HG03460 (cell line): ENCODE measurements around the gene IL12B.
"Not testable (repeated sequence)": the region's sequence is repeated elsewhere in the genome, so short reads cannot be mapped to it uniquely, and the experiment has no call there.

Source experiments
- ATAC-seq: cut with Tn5 transposase; IDR thresholded peaks from one replicate; pipeline ENCODE4 v1.9.1; 2021; ENCODE audit not compliant: unreplicated experiment

The IL12B gene

GRCh38 chr5:159330131-159330800 lies at the start of gene IL12B:
Gene IL12B, minus strand, starts transcription at chr5:159330487. Its CDS starts 3,705 bp downstream, at chr5:159326782.
- no peak for ATAC-seq

DNA sequence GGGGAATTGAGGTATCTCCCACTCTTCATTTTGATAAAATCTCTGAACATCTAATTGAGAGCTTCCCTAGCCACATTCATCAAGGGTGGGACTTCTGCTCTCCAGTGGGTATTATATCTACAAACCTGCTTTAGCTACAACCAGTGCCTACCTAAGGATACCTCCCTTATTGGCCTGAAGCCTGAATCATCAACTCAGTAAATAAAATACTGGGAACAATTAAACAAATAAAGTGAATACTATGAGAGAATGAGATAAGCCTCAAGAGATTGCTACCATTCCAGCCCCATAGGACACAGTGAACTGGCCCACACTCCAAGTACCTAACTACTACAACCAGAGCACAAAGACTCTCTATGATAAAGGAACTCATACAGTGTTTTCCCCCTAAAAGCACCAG lies 47.4 kb upstream of the IL12B start:
- no peak for ATAC-seq

- not testable (repeated sequence) for ATAC-seq
Observed at GRCh38 chr5:159367866-159368265, 37.6 kb upstream of the IL12B start.

DNA sequence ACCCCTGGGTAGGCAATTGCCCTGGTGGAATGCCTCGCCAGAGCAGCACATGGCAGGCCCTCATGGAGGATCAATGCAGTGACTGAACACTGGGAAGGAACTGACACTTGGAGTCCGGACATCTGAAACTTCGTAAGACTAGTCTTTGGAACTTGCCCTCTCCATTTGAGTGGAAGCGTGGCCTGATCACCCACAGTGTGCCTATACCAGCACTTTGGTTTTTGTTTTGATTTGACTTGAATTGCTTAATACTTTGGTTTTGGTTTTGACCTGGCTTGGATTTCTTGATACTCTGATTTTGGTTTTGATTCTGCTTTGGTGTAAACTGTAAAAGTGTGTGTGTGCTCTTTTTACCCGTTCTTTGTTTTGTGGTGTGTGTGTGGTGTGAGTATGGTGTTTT lies 36.5 kb upstream of the IL12B start:
- ATAC-seq, result not testable (repeated sequence)

GRCh38 chr5:159362220-159362619 lies 31.9 kb upstream of the IL12B start:
- ATAC-seq, result no peak

DNA sequence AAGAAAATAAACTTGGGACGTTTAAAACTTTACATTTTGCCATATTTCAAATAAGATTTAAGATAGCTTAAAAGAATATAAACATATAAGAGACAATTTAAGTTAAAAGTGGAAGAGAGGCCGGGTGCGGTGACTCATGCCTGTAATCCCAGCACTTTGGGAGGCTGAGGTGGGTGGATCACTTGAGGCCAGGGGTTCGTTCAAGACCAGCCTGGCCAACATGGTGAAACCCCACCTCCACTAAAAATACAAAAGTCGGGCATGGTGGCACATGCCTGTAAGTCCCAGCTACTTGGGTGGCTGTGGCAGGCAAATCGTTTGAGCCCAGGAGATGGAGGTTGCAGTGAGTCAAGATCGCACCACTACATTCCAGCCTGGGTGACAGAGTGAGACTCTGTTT lies 29.6 kb upstream of the IL12B start:
- not testable (repeated sequence) for ATAC-seq

DNA sequence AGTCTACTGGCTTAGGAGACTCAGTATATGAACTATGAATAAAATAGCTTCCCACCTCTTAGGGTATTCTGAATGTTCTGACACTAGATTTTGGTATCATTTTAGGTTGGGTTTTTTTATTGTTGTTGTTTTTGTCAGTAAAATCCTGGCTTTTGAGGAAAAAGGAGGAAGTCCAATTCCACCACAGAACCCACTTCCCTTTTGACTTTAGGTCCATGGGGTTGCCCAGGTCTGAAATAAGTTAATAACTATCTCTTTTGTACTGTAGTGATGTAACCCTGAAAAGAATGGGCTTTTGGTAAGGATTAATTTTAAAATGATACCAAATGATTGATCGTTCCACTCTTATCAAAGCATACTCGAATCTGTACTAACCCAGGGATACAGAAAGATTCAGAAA lies 29.1 kb upstream of the IL12B start:
- ATAC-seq, result no peak

DNA sequence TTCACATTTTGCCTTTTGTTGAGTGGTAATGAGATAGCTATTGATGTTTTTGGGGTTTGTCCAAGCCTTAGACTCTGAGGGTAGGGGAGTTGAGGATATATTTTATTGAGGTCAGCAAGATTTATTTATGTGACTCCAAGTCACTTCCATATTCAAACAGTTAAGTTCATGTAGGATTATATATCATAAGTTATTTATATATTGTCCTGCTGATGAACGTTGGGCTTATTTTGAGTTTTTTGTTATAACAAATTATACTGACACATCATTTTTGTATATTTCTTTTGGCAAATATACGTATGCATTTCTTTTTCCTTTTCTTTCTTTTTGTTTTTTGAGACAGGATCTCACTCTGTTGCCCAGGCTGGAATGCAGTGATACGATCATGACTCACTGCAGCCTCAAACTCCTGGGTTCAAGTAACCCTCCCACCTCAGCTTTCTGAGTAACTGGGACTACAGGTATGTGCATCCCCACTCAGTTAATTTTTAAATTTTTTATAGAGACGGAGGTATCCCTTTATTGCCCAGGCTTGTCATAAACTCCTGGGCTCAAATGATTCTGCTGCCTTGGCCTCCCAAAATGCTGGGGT lies 23.5 kb upstream of the IL12B start:
- ATAC-seq, result no peak

DNA sequence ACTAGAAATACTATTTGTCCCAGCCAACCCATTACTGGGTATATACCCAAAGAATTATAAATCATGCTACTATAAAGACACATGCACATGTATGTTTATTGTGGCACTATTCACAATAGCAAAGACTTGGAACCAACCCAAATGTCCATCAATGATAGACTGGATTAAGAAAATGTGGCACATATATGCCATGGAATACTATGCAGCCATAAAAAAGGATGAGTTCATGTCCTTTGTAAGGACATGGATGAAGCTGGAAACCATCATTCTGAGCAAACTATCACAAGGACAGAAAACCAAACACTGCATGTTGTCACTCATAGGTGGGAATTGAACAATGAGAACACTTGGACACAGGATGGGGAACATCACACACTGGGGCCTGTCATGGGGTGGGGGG lies 20.4 kb upstream of the IL12B start:
- ATAC-seq, result not testable (repeated sequence)

GRCh38 chr5:159350216-159350615 lies 19.9 kb upstream of the IL12B start:
- ATAC-seq, result not testable (repeated sequence)

DNA sequence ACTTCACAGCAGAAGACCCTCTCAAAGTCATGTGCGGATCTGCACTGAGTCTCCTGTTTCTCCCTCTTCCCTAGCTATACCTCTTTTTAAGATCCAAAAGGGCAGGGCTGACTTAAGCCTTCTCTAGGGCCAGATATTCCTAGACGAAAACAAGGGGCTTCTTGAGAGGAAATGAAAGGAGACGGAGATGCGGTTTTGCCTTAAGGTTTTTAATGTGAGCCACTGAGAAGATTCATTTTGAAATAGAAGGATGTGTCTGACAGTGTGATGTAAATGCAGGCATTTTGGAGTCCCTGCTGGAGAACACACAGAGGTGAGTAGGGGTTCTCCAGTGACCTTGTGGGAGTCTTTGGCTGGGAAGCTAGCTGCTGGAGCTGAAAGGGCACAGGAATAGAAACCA lies 15.6 kb upstream of the IL12B start:
- no peak for ATAC-seq

GRCh38 chr5:159345336-159345735 lies 15.0 kb upstream of the IL12B start:
- no peak for ATAC-seq

DNA sequence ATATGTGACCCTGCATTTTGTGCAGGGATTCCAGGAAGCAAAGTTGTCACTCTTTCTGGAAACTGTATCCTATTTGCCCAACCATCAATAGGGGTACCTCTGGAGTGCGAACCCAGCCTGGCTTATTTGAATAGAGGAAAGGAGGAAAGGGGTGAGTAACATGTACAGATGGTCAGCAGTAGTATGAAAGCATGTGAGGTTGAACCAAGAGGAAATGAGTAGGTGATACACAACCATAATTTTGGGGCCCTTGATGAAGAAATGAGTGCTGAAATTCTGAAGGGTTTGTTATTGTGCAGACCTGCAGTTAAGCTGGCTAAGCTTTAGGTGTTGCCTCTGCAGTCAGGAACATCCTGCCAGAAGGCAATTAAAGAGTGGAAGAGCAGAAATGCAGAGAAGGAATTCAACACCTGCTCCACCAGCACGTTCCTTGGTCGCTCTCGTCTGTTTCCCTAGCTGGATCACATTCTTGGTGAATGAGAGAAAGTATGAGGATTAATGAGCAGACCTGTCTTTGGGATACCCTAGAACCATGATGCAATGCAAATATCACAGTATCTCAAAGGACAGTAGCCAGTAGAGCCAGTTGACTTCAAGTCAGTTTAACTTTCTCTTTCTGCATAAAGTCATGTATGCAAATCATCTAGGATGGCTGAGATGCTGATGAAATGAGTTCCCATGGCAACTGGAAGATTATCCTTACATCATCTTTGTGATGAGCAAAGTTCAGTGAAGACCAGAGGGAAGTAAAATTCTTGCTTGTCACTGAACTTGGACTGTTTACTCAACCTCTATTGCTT lies 13.2 kb upstream of the IL12B start:
- ATAC-seq, result no peak

DNA sequence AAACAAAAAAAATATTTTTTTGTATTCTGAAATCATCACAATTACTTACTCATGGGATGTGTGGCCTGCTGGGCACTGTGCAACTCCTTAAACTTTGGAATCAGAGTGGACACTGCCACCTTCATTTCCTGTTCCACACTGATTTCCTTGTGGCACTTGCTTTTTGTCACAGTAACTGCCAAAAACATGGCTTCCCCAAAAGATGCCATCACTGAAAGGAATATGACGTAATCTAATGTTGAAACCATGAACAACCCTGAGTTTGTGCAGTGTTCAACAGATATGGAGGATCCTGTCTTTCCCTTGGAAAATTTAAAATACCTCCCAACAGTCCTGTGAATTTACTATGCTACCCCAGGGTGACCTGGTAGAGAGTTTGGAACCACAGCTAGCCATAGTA lies 12.6 kb upstream of the IL12B start:
- ATAC-seq, result no peak

DNA sequence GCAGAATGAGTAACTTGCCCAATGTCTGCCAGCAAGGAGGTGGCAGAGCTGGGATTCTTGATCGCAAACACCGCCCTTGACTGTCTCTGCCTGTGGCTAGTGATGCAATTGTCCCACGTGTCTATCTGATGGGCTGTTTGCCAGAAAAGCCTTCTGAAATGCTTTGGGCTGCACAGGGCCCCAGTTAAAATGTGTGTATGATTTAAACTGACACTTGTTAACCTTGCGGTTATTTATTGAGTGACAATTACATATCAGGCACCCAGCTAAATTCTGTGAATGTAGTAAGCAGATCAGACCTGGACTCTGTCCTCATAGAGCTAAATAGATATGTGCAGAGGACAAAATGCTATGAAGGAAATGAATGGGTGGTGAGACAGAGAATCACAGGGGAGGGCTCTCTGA lies 11.6 kb upstream of the IL12B start:
- no peak for ATAC-seq

DNA sequence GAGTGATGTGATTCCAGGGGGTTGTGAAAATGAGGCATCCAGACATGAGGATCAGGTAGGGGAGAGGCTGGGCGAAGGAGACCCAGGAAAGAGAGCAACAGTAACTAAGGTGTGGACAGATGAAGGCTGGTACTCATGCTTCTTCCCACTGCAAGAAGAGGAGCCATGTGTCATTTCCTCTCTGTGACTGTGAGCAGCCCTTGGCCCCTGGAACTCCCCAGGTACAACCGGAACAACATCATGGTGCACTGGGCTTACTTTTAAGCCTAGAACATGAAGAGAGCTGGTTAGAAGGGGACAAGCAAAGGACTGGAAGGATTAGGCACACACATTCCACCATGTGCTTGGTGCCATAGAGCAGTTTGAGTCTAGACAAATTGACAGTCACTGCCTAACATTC lies 10.9 kb upstream of the IL12B start:
- ATAC-seq, result no peak

DNA sequence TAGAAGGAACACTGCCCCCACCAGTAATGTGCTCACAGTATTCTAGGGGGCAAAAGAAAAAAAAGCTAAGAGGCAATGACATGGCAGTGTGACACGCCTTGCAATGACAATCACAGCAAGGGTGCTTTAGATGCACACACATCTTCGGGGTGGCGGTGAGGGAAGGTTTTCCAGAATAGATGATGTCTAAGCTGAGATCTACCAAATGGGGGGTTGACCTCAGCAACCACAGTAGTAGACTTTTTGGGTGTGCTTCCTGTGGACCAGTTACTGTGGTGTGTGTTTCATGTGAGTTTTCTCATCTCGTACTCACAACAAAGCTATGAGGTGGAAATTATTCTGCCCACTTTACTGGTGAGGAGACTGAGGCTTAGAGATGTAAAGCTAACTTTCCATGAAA lies 10.2 kb upstream of the IL12B start:
- no peak for ATAC-seq

DNA sequence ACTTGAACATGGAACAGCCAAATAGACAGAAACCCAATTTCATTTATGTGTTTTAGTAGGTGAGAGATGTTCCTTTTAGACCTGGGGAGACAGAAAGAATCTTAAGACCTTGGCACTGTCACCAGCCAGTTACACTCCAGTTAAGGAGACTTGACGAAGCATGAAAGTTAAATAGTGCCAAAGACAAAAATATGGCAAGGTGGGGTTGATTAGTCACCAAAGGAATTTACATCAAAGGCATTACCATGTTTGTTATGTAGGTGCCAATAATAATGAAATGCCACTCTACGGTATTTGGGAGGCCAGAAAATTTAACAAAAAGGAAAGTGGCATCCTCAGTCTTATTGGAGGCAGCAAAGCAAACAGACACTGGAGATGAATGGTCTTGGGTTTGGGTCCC lies 9.2 kb upstream of the IL12B start:
- ATAC-seq, result no peak

GRCh38 chr5:159338118-159338517 lies 7.8 kb upstream of the IL12B start:
- no peak for ATAC-seq

- no peak for ATAC-seq
Observed at GRCh38 chr5:159337016-159337955, 7.0 kb upstream of the IL12B start.

GRCh38 chr5:159336586-159336985 lies 6.3 kb upstream of the IL12B start:
- ATAC-seq, result no peak
